Pons (tissue), 1 donor: Measurements from ENCODE around the gene PSMG1.
"Not testable (repeated sequence)": the region's sequence is repeated elsewhere in the genome, so short reads cannot be mapped to it uniquely, and the experiment has no call there.

Experiments used
- DNase-seq: peaks from one replicate; pipeline ENCODE4 v3.0.0-alpha.2; 2016; ENCODE audit warnings: low spot score

The PSMG1 gene

GRCh38 chr21:39156024-39156423 is 27.2 kb downstream of the PSMG1 start:
- no peak for DNase-seq

- DNase-seq, result no peak
Observed at GRCh38 chr21:39155578-39155977, 27.7 kb downstream of the PSMG1 start.

DNA sequence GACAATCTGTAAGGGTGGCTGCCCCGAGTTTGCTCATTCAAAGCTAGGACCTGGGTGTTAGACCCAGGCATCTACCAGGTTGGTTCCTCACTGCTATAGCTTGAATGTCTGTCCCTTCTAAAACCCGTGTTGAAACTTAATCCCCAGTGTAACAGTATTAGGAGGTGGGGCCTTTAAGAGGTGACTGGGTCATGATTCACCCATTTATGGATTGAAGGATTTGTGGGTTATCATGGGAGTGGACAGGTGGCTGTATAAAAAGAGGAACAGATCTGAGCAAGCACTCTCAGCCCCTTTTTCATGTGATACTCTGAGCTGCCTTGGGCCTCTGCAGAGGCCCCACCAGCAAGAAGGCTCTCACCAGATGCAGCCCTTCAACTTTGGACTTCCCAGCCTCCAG is 29.4 kb downstream of the PSMG1 start:
- no peak for DNase-seq

GRCh38 chr21:39153373-39153772 is 29.9 kb downstream of the PSMG1 start:
- no peak for DNase-seq

- DNase-seq, result no peak
Observed at GRCh38 chr21:39152271-39152670, 31.0 kb downstream of the PSMG1 start.

DNA sequence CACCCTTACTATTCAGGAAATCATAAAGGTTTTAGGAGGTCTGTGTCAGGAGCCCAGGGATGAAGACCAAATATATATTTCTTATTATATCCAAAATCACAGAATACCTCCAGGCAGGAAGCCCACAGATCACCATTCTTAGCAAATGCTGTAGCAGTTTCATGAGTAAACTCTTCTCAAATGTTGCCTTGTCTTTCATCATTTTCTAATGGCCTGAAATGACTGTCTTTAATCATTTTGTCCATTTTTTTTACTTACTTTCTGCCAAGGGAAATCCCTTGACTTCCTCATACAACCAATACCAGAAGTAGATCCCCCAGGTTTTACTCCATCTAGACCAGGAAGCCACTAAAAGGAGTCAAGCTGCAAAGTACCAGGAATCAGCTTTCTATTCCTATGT is 32.4 kb downstream of the PSMG1 start:
- DNase-seq, result no peak

GRCh38 chr21:39150316-39150715 is 32.9 kb downstream of the PSMG1 start:
- no peak for DNase-seq

- no peak for DNase-seq
Observed at GRCh38 chr21:39149882-39150281, 33.4 kb downstream of the PSMG1 start.

GRCh38 chr21:39148975-39149374 is 34.3 kb downstream of the PSMG1 start:
- DNase-seq, result no peak

DNA sequence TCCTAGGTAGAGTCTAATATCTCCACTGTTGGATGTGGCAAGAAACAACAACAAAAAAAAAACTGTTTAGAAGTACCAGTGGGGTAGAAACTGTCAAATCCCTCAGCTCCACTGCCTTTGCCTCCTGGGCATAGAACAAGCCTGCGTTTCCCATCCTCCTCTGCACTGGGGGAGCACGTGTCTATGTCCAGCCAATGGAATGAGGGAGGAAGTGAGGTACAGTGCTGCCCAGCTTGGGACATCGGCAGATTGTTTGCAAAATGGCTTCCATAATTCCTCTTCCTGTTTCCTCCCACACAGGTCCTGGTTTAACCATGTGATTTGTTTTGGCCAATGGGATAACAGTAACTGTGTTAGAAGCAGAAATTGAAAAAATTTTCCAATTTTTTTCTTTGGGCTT is 39.1 kb downstream of the PSMG1 start:
- DNase-seq, result no peak

GRCh38 chr21:39142972-39143371 is 40.3 kb downstream of the PSMG1 start:
- DNase-seq, result no peak

GRCh38 chr21:39141502-39141901 is 41.7 kb downstream of the PSMG1 start:
- no peak for DNase-seq

DNA sequence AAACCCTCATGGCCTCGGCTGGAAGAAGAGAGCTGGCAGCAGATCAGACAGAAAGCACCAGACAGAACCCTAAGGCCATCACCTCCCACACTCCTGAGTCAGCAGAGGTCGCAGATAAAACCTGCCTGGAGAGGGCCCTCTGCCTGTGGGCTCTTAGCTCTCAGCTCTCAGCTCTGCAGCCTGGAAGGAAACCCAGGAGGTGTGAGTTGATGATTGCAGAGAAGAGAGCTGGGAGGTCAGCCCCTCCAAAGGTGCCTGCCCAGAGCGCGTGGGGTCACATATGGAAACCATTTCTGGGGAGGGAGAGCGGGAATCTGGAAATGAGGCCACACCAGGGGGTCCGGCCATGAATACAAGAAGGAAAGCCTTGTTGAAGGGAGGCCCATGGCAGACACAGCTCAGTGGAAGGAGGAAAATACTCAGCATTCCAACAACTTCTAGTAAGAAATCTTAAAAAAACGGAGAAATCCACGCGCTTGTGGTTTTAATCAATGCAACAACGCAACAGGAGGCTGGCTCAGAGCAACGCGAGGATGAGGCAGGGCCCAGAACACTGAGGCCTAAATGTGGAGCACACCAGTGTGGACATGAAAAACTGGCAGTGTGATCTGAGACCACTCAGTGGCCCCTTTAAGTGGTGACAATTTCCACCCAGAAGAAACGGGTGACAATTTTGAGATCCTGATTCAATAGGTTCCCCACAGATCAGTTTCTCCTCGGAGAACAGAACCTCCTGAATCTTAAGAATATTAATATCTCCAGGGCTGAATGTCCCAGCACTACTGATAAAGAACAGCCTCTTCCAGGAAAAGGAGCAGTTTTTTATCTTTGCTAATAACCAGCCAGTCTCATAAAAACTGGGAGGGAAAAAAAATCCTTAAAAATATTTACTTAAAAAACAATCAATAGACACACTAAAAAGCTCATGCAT is 45.7 kb downstream of the PSMG1 start:
- no peak for DNase-seq

- no peak for DNase-seq
Observed at GRCh38 chr21:39136711-39137110, 46.5 kb downstream of the PSMG1 start.

DNA sequence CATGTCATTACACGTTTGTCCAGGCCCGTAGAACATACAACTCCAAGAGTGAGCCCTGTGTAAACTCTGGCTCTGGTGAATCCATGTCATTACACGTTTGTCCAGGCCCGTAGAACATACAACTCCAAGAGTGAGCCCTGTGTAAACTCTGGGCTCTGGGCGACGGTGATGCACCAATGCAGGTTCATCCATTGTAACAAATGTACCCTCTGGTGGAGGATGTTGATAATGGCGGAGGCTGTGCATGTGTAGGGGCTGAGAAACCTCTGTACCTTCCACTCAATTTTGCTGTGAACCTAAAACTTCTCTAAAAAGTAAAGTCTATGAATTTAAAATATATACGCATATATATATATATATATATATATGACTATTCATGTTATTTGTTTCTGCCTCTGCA is 47.1 kb downstream of the PSMG1 start:
- DNase-seq, result not testable (repeated sequence)

GRCh38 chr21:39134288-39134810 is 48.9 kb downstream of the PSMG1 start:
- no peak for DNase-seq

DNA sequence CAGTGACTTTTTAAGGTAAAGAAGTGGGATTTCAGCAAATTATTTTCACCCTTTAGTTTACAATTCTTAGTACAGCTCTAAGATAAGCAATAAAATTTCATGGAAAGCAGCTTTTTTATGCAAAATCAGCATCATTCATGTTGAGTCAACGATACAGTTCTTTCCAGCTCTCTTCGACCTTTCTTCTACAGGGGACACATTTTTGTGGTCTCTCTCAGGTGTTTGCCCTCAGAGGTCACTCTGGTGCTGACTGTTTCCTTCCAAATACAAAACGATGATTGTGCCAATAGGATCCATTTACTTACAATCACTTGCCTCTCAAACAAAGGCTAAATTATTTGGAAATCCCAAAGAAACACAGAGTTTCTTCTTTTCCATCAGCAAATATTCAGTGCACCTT is 51.0 kb downstream of the PSMG1 start:
- no peak for DNase-seq

- DNase-seq, result no peak
Observed at GRCh38 chr21:39131791-39132190, 51.5 kb downstream of the PSMG1 start.

DNA sequence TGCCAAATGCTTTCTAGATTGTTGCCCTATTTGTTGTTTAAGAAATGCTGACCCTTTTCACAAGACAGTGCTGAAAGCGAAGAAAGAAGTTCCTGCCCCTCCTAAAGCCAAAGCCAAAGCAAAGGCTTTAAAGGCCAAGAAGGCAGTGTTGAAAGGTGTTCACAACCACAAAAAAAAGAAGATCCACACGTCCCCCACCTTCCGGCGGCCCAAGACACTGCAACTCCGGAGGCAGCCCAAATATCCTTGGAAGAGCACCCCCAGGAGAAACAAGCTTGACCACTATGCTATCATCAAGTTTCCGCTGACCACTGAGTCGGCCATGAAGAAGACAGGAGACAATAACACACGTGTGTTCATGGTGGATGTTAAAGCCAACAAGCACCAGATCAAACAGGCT is 55.7 kb downstream of the PSMG1 start:
- DNase-seq, result no peak

DNA sequence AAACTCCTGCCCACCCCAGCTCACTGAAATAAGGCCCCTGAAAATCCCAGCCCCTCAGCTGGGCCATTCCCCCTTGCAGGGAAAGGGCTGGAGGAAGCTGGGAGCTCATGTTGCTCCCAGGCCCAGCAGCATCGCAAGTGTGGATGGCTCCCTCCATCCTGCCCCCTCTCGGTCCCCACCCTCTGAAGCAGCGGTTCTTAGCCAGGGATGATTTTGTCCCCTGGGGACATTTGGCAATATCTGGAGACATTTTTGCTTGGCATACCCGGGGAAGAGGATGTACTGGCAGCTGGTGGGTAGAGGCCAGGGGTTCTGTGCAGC is 56.8 kb downstream of the PSMG1 start:
- DNase-seq, result no peak

DNA sequence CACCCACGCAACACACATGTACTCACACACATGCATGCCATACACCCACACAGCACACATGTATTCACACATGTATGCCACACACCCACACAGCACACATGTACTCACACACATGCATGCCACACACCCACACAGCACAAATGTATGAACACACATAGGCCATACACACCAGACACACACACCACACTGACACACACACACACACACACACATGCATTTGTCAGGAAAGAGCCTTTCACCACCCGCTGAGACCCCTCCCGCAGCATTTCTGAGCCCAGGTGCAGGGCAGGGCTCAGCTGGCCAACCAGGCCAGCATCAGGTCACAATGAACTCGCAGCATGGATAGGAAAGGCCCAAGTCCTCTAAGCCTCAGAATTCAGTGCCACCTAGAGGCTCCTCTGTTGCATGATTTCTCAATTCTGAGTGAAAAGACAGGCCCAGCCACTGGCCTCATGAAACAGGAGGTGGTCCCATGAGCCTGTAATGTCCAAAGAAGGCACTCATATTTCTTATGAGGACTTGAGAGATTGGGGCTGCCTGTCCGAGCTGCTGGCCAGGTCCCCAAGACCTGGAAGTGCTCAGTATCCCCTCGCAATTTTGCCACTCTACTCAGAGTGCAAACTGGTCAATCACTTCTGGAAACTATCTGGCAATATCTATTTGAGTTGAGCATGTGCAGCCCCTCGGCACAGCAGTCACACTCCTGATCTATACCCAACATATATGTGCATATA is 57.3 kb downstream of the PSMG1 start:
- DNase-seq, result peak; percentile 71
